HG02973 (cell line): Measurements from ENCODE around the gene F10.
"Not testable (repeated sequence)": the region's sequence is repeated elsewhere in the genome, so short reads cannot be mapped to it uniquely, and the experiment has no call there.

Experiments used
- ATAC-seq: cut with Tn5 transposase; IDR thresholded peaks from one replicate; pipeline ENCODE4 v1.9.1; 2021; ENCODE audit warnings: moderate library complexity; ENCODE audit not compliant: unreplicated experiment

Gene F10

DNA sequence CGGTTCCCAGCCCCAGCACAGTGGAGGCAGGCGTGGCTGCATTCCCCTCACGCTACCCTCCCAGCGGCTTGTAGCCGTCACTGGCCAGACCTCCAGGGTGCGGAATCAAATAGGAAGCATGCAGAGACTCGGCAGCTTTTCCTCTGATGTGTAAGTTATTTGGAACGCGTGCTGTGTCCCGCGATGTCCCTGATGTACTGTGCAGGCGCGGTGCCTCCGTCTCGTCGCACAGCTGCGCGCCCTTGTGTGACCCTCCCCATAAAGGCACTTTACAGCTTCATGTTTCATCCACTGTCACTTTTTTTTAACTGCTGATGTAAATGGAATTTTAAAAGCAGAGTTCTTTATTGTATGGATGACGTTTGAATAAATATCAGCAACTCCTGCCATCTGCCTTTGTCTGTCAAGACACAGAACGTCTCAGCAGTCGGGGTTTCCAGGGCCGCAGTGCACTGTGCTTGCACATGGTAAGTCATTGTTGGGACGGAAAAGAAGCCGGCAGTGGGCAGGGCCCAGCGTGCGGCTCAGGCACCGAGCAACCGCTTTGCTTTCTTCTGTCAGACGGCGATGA, 24.4 kb upstream of the F10 start:
- no peak for ATAC-seq

DNA sequence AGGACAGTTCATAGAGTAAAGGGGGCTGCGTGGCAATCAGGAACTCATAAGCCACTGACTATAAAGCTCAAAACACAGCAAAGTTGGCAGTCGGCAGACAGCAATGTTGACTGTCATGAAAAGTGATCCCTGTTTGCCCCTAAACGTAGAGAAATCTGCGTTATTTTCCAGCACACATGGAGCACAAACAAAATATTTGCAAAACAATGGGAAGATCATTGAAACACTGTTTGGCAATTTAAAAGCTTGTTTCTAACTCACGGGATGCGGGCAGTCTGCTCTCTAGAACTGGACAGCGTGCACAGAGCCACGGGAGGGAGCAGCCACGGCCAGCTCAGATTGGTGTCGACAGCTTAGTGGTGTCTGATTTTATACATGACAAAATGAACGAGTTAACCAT, 23.5 kb upstream of the F10 start:
- no peak for ATAC-seq

DNA sequence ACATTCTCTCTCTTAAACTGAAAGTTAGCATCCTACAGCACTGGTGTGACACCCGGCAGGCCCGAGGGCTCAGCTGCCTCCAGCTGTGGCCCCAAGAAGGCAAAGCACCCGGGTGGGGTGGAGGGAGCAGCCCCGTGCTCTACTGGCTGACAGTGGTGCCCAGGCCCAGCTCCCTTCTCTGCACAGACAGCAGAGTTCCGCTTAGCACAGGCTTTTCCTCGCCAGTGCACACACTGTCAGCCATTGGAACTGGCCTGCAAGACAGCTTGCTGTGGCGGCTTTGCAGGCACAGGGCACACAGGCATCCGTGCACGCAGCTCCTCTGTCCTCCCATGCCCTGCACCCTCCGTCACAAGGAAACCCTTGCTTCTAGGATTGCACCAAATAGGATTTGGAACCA, 20.3 kb upstream of the F10 start:
- ATAC-seq: not testable (repeated sequence)

DNA sequence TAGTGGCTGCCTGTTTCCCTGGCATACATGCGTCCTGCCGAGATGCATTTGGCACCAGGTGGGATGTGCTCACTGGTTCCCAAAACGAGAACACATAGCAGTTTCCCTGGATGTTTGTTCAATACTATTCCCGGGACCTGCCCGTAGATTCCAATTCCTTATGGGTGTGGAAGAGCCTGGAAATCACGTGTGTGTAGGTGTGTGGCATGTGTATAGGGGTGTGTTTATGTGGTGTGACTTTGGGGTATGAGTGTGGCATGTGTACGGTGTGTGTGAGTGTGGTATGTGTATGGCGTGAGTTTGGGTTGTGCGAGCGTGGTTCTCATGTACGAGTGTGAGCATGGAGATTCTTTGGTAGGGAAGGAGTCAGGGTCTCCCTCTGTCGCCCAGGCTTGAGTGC, 19.9 kb upstream of the F10 start:
- no peak for ATAC-seq

DNA sequence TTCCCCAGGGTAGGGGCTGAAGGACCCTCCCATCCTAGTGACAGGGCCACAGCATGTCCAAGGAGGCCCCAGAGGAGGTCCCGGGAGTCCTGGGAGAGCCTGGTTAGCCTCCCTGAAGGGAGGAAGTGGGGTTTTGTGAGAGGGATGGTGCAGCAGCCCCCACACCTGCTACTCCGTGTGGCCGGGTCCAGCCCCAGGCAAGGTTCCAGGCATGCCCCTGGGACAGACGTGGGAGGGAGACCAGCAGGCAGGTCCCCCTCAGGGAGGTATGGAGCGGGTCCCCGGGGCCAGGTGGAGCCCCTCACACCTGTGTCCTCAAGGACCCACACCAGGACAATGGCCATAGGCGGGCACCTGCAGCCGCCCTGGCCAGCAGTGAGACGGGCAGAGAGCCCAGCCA, 19.0 kb upstream of the F10 start:
- no peak for ATAC-seq

DNA sequence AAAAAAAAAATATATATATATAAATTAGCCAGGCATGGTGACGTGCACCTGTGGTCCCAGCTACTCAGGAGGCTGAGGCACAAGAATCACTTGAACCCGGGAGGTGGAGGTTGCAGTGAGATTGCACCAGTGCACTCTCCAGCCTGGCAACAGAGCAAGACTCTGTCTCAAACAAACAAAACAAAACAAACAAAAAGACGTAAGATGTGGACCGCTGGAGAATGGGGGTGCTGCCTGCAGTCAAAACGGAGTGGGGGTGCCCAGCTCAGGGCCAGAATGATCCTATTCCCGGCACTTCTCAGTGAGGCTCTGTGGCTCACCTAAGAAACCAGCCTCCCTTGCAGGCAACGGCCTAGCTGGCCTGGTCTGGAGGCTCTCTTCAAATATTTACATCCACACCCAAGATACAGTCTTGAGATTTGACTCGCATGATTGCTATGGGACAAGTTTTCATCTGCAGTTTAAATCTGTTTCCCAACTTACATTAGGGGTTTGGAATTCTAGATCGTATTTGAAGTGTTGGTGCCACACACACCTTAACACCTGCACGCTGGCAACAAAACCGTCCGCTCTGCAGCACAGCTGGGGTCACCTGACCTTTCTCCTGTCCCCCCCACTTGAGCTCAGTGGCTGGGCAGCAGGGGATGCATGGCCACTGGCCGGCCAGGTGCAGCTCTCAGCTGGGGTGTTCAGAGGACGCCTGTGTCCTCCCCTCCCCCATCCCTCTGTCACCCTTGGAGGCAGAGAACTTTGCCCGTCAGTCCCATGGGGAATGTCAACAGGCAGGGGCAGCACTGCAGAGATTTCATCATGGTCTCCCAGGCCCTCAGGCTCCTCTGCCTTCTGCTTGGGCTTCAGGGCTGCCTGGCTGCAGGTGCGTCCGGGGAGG, 17.3 kb upstream of the F10 start, which contains the start of gene F7:
Gene F7, plus strand, starts transcription at position 760 of the 889 bp plus-strand sequence. Its CDS starts 51 bp downstream, at position 811.
- no peak for ATAC-seq

DNA sequence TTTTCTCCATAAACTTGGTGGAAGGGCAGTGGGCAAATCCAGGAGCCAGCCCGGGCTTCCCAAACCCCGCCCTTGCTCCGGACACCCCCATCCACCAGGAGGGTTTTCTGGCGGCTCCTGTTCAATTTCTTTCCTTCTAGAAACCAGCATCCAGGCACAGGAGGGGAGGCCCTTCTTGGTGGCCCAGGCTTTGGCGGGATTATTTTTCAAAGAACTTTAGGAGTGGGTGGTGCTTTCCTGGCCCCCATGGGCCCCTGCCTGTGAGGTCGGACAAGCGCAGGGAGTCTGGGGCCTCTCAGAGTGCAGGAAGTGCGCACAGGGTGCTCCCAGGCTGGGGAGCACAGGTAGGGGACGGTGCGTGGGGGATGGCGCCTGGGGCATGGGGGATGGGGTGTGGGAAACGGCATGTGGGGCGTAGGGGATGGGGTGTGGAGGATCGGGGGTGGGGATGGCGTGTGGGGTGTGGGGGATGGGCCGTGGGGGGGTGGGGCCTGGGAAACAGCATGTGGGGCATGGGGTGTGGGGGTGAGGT, 16.6 kb upstream of the F10 start:
- ATAC-seq: no peak

DNA sequence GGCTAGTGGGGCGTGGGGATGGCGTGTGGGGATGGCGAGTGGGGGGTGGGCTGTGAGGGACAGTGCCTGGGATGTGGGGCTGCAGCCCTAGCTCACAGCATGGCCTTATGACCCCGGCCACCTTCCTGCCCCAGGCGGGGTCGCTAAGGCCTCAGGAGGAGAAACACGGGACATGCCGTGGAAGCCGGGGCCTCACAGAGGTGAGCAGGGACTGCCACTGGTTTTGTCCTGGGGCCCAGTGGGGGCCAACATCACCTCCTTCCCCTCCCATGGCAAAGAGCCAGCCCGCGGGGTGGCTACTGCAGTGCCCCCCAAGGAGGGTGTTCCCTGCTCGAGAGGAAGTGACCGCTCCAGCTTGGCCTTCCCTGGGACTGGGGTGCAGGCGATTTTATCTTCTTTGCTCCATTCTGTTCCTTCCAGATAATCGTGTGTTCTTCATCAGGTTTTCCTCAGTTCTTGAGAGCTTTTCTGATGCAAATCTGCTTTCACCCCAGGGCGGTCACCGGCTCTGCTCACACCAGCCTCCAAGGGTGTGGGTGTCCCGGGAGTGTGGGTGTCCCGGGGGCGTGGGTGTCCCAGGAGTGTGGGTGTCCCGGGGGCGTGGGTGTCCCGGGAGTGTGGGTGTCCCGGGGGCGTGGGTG, 15.8 kb upstream of the F10 start:
- ATAC-seq: no peak

DNA sequence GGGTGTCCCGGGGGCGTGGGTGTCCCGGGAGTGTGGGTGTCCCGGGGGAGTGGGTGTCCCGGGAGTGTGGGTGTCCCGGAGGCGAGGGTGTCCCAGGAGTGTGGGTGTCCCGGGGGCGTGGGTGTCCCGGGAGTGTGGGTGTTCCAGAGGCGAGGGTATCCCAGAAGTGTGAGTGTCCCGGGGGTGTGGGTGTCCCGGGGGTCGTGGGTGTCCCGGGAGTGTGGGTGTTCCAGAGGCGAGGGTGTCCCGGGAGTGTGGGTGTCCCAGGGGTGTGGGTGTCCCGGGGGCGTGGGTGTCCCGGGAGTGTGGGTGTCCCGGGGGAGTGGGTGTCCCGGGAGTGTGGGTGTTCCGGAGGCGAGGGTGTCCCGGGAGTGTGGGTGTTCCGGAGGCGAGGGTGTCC, 14.1 kb upstream of the F10 start:
- not testable (repeated sequence) for ATAC-seq

DNA sequence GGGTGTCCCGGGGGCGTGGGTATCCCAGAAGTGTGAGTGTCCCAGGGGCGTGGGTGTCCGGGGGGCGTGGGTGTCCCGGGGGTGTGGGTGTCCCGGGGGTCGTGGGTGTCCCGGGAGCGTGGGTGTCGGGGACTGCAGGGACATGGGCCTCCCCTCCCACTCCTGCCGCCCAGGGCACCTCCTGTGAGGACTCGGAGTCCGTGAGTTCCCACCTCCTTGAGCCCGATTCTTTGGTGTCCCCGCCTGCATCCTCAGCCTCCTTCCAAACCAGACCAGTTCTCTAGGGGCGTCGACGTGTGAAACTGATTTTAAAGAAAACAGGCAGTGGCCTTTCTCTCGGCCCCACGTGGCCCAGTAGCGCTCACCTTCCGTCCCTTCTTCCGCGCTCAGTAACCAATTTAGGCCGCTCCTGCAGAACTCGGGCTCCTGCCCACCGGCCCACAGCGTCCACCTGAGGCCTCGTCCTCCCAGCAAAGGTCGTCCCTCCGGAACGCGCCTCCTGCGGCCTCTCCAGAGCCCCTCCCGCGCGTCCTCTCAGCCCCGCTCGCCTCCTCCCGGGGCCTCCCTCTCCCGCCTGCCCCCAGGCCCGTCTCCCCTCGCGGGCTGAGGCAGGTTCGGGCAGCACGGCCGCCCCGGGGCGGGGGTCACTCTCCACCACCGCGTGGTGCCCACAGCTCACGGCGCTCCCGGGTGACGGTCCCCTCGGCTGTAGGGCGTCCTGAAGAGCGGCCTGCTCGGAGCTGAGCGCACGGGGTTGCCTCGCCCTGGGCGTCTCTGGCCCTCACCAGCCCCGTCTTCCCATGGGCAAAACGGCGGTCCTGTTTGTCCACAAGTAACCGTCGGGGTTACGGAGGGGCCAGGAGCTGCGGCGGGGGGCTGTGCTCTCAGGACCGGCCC, 13.2 kb upstream of the F10 start:
- ATAC-seq: no peak

DNA sequence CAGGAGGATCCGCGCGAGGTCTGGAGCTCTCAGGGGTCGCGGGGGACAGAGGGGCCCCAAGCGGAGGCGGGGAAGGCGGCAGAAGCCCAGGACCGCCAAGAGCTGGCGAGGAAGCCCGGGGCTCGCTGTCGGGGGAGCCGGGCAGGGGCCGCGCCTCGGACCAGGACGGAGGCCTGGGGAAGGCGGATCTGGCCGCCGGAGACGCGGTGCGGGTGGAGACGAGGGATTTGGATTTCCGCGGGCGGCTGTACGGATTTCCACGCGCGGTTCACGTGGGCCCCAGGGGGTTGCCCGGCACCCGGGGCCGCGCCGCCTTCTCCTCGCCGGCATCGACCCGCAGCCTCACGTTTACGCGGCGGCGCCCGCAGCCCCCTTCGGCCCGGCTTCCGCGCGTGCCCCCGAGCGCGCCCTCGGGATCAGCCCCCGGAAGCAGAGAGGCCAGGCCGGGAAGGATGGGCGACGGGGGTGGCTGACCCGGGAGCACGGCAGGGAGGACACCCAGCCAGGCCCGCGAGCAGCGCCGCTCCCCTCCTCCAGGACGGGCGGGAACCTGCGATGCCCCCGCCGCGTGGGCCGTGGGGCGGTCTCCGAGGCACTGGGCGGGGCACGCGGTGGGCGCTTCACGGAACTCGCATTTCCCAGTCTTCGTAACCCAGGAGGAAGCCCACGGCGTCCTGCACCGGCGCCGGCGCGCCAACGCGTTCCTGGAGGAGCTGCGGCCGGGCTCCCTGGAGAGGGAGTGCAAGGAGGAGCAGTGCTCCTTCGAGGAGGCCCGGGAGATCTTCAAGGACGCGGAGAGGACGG, 12.3 kb upstream of the F10 start:
- ATAC-seq: no peak

DNA sequence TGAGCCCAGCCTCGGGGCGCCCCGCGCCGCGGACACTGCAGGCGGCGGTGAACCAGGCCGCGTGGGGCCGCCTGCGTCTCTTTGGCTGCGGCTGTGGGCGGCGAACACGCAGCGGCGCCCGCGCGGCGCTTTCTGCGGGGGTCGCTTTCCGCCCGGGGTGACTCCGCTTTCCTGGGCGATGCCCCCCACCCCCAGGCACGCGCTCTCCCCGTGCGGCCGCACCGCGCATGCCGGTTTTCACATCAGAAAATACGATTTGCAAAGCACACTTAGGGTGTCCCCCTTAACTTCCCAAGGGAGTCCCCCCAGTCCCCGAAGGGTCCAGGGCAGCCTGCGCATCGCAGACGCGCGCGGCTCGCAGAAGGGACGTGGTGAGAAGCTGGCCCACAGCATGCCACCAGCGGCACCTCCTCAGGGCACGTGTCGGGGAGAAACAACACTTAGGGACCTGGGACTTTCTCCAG, 11.7 kb upstream of the F10 start:
- ATAC-seq: no peak

DNA sequence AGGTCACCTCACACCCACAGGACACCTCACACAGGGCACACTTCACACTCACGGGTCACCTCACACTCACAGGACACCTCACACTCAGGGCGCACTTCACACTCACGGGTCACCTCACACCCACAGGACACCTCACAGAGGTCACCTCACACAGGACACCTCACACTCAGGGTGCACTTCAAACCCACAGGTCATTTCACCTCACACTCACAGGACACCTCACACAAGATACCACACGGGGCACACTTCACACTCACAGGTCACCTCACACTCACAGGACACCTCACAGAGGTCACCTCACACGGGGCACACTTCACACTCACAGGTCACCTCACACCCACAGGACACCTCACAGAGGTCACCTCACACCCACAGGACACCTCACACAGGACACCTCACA, 10.8 kb upstream of the F10 start:
- not testable (repeated sequence) for ATAC-seq

DNA sequence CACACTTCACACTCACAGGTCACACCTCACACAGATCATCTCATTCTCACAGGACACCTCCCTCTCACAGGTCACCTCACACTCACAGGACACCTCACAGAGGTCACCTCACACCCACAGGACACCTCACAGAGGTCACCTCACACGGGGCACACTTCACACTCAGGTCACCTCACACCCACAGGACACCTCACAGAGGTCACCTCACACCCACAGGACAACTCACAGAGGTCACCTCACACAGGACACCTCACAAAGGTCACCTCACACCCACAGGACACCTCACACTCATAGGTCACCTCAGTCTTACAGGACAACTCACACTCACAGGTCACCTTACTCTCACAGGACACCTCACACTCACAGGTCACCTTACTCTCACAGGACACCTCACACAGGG, 10.1 kb upstream of the F10 start:
- ATAC-seq: not testable (repeated sequence)

DNA sequence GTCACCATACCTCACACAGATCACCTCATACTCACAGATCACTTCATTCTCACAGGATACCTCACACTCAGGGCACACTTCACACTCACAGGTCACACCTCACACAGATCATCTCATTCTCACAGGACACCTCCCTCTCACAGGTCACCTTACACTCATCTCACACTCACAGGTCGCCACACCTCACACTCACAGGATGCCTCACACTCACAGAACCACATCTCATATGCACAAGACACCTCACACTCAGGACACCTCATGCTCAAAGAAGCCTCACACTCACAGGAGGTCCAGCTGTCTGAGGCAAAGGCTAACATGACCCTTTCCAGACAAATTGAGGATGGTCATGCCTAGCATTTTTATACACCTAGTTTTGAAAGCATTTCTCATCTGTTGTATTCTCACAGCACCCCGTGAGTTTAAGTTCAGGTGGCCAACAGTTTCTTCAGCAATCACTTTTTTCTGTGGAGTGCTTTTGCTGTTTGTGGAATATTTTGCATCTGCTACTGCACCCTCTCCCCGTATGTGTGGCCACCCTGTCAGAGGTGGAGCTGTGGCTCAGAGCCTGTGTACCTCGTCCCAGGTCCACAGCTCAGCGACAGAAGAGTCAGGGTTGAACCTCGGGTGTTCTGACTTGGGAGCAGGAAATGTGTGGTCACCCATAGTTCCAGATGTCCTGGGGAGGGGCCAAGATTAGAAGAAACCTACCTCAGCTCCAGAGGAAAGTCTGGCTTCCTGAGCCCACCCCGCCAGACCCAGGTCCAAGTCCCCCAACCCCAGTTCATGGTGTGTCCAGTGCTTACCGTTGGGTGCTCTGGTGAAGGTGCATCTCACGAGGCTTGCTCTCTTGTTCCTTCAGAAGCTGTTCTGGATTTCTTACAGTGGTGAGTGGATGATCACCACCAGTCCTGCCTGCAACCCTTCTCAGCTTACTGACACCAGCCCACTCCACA, 9.4 kb upstream of the F10 start:
- ATAC-seq: no peak

DNA sequence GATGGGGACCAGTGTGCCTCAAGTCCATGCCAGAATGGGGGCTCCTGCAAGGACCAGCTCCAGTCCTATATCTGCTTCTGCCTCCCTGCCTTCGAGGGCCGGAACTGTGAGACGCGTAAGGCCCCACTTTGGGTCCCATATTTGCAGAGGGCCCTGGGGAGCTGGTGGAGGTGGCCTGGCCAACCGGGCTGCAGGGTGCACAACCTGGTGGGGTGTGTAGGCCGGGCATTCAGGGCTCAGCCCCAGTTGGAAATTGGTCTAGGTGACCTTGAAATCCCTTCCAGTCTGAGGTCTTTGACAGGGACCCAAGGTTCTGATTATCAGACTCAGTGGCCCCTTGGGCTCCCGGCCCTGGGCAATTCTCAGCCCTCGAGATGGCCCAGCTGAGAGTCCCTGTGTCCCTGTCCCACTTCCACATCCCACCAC, 8.7 kb upstream of the F10 start:
- ATAC-seq: no peak

DNA sequence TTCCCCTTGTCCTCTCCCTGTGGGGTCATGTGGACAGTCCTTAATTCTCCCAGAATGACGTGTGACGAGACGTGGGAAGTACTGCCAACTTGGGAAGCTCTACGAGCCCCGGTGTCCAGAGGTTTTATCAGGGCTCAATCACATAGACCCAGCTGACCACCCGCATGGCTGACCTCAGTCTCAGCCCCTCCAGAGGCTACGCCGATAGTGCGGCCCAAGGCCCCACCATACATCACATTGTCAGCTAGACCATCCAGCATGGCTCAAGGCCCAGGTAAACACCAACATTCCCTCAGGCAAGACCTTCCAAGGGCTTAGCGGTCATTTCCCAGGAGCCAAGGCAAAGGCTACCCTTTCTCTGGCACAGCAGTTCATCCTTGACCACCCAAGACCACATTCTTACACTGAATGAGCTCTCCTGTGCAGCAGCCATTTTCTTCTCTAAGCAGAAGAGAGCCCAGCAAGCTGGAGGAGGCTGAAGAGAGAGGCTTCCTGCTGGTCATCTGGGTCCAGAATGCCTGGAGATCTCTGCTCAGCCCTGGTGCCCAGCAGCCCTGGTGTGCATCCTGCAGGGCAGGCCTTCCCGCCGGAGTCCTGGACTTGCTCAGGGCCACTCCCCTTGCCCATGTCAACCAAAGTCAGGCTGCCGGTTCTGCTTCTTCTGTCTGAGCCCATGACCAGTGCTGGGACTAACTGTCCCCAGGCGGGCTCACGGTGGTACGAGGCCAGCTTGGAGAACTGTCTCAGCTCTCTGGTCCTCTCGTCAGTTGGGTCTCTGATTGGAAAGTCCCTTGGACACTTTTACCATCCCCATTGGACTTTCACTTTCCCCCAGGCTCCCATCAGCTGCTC, 7.9 kb upstream of the F10 start:
- ATAC-seq: no peak
